Effector memory CD4-positive, alpha-beta T cell (primary cell): ENCODE results near the gene DMAC2L.
A peak's percentile ranks its signal among the peaks of the same experiment; 100 is the strongest.

Experiments
- DNase-seq, 3 donors: peaks; one replicate each; pipeline ENCODE4 v3.0.0-alpha.2; 2020
- H3K27ac ChIP-seq: 2 replicates; pipeline ENCODE4 v1.7.0; 2013; ENCODE audit warnings: mild to moderate bottlenecking, low read length, moderate library complexity; ENCODE audit not compliant: insufficient read depth, poor library complexity, severe bottlenecking
- H3K27me3 ChIP-seq: replicated peaks from 2 replicates; pipeline ENCODE4 v1.7.0; 2013; ENCODE audit warnings: mild to moderate bottlenecking, low read length; ENCODE audit not compliant: insufficient read depth, control insufficient read depth, poor library complexity, severe bottlenecking
- H3K36me3 ChIP-seq: 2 replicates; pipeline ENCODE4 v1.7.0; 2013; ENCODE audit warnings: mild to moderate bottlenecking, low read length, moderate library complexity; ENCODE audit not compliant: control insufficient read depth, insufficient read depth
- H3K4me1 ChIP-seq: 2 replicates; pipeline ENCODE4 v1.7.0; 2013; ENCODE audit warnings: low read length, mild to moderate bottlenecking; ENCODE audit not compliant: control insufficient read depth, insufficient read depth, poor library complexity, severe bottlenecking
- H3K4me3 ChIP-seq: 2 replicates; pipeline ENCODE4 v1.7.0; 2013; ENCODE audit warnings: low read length, low read depth, mild to moderate bottlenecking; ENCODE audit not compliant: insufficient read depth, poor library complexity, severe bottlenecking
- H3K9me3 ChIP-seq: 2 replicates; pipeline ENCODE4 v1.7.0; 2013; ENCODE audit warnings: mild to moderate bottlenecking, low read length, moderate library complexity; ENCODE audit not compliant: control insufficient read depth

Gene DMAC2L

GRCh38 chr14:50320283-50320682 lies 8.2 kb downstream of the DMAC2L start:
- no peak overlapping the region for H3K4me3 ChIP-seq
- H3K27ac ChIP-seq: peak overlapping the region; percentile 64
- H3K36me3 ChIP-seq: peaks cover 6% of the 10 kb centered on the region
- no peaks in the 10 kb centered on the region for H3K9me3 ChIP-seq
- no peak for DNase-seq
- no peaks in the 10 kb centered on the region for H3K4me1 ChIP-seq
- H3K27me3 ChIP-seq: no peaks in the 10 kb centered on the region

- Histone ChIP-seq H3K27me3 (no peaks in the 10 kb centered on the region), H3K4me3 (no peak overlapping the region), H3K9me3 (no peaks in the 10 kb centered on the region), H3K36me3 (peaks cover 6% of the 10 kb centered on the region), H3K4me1 (no peaks in the 10 kb centered on the region), H3K27ac (peak overlapping the region; percentile 64)
- peak; percentile 42 to 58 (median 52) for DNase-seq
These were observed 9.0 kb downstream of the DMAC2L start for GRCh38 chr14:50321009-50321660.

- H3K4me1 ChIP-seq: no peaks in the 10 kb centered on the region
- H3K9me3 ChIP-seq: no peaks in the 10 kb centered on the region
- no peak overlapping the region for H3K27ac ChIP-seq
- no peaks in the 10 kb centered on the region for H3K27me3 ChIP-seq
- peaks cover 16% of the 10 kb centered on the region for H3K36me3 ChIP-seq
- no peak for DNase-seq
- H3K4me3 ChIP-seq: no peak overlapping the region
These were observed 19.5 kb downstream of the DMAC2L start for GRCh38 chr14:50331596-50331995.

GRCh38 chr14:50333014-50333509 lies 20.9 kb downstream of the DMAC2L start:
- peaks cover 16% of the 10 kb centered on the region for H3K36me3 ChIP-seq
- DNase-seq: no peak
- H3K27ac ChIP-seq: no peak overlapping the region
- no peaks in the 10 kb centered on the region for H3K9me3 ChIP-seq
- no peaks in the 10 kb centered on the region for H3K27me3 ChIP-seq
- H3K4me1 ChIP-seq: no peaks in the 10 kb centered on the region
- no peak overlapping the region for H3K4me3 ChIP-seq

GRCh38 chr14:50334211-50334610 lies 22.1 kb downstream of the DMAC2L start:
- no peak overlapping the region for H3K4me3 ChIP-seq
- H3K9me3 ChIP-seq: no peaks in the 10 kb centered on the region
- no peaks in the 10 kb centered on the region for H3K4me1 ChIP-seq
- no peaks in the 10 kb centered on the region for H3K27me3 ChIP-seq
- no peak for DNase-seq
- peaks cover 20% of the 10 kb centered on the region for H3K36me3 ChIP-seq
- no peak overlapping the region for H3K27ac ChIP-seq

GRCh38 chr14:50335389-50335788 lies 23.3 kb downstream of the DMAC2L start:
- no peaks in the 10 kb centered on the region for H3K27me3 ChIP-seq
- no peak for DNase-seq
- no peaks in the 10 kb centered on the region for H3K9me3 ChIP-seq
- H3K27ac ChIP-seq: no peak overlapping the region
- H3K4me1 ChIP-seq: no peaks in the 10 kb centered on the region
- no peak overlapping the region for H3K4me3 ChIP-seq
- peaks cover 18% of the 10 kb centered on the region for H3K36me3 ChIP-seq

- no peak overlapping the region for H3K4me3 ChIP-seq
- peaks cover 22% of the 10 kb centered on the region for H3K36me3 ChIP-seq
- no peaks in the 10 kb centered on the region for H3K9me3 ChIP-seq
- no peaks in the 10 kb centered on the region for H3K27me3 ChIP-seq
- DNase-seq: no peak
- no peak overlapping the region for H3K27ac ChIP-seq
- no peaks in the 10 kb centered on the region for H3K4me1 ChIP-seq
These were observed 24.1 kb downstream of the DMAC2L start for GRCh38 chr14:50335989-50336824.

- Histone ChIP-seq H3K9me3 (no peaks in the 10 kb centered on the region), H3K27me3 (no peaks in the 10 kb centered on the region), H3K27ac (no peak overlapping the region), H3K4me3 (no peak overlapping the region), H3K36me3 (peaks cover 15% of the 10 kb centered on the region), H3K4me1 (no peaks in the 10 kb centered on the region)
- no peak for DNase-seq
These were observed 26.5 kb downstream of the DMAC2L start for GRCh38 chr14:50338587-50338986.

- H3K9me3 ChIP-seq: no peaks in the 10 kb centered on the region
- H3K4me3 ChIP-seq: no peak overlapping the region
- DNase-seq: no peak
- no peaks in the 10 kb centered on the region for H3K4me1 ChIP-seq
- H3K27me3 ChIP-seq: no peaks in the 10 kb centered on the region
- no peak overlapping the region for H3K27ac ChIP-seq
- peaks cover 15% of the 10 kb centered on the region for H3K36me3 ChIP-seq
These were observed 27.2 kb downstream of the DMAC2L start for GRCh38 chr14:50339178-50339804.

GRCh38 chr14:50340045-50340444 lies 27.9 kb downstream of the DMAC2L start:
- H3K27ac ChIP-seq: no peak overlapping the region
- no peak overlapping the region for H3K4me3 ChIP-seq
- no peak for DNase-seq
- peaks cover 15% of the 10 kb centered on the region for H3K36me3 ChIP-seq
- H3K4me1 ChIP-seq: no peaks in the 10 kb centered on the region
- H3K9me3 ChIP-seq: no peaks in the 10 kb centered on the region
- no peaks in the 10 kb centered on the region for H3K27me3 ChIP-seq
